Measurements from ENCODE around the gene SF3A2.
"Not testable (repeated sequence)": the region's sequence is repeated elsewhere in the genome, so short reads cannot be mapped to it uniquely, and the experiment has no call there.

Gene SF3A2

DNA sequence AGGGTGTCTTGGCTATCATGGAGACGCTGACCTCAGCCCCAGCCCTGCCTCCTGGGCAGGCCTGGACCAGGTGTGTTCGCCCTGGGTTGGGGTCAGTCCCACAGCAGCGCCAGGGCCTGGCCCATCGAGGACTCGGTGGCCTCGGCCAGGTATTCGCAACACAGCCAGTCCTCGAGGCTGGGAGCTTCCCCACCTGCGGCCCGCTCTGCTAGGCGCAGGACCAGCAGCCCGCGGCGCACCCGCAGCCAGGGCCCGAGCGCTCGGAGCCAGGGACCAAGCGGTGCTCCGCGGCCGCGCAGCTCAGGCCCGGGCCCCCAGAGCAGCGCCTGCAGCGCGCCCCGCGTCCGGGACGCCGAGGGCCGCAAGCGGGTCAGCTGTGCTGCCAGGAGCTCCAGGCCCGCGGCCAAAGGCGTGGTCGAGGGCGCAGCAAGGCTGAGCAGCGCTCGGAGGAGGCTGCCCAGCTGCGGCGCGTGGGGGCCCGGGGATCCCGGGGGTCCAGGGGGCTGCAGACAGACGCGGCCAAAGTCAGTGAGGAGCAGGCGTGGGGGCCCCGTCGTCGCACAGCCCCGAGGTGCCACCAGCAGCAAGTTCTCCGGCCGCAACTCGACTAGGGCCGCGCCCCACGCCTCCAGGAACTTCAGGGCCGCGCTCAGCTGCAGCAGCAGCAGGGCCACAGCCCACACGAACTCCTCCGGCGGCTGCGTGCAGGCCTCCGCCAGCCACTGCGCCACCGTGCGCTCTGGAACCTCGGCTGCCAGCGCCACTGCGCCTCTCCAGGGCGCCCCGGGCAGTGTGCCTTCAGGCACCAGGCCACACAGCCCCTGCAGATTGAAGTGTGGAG, 39.2 kb downstream of the SF3A2 start:
- TF ChIP-seq POLR2AphosphoS5 (IDR thresholded peaks at IDR 0.05; ENCODE audit: low read depth, low read length) (no peak; the same call in 1 of the 2 replicates), TAF1 (IDR thresholded peaks at IDR 0.05; ENCODE audit: low read depth, low read length) (no peak), POLR2A (IDR thresholded peaks at IDR 0.05; ENCODE audit: low read depth, low read length) (no peak), PAX5 (IDR thresholded peaks at IDR 0.05; ENCODE audit: insufficient read depth, low read length, severe bottlenecking) (no peak), SPI1 (IDR thresholded peaks at IDR 0.05; ENCODE audit: low read depth, low read length) (no peak)
- FAIRE-seq: no peak
- DNase-seq (ENCODE audit: insufficient read length, low spot score): no peak

DNA sequence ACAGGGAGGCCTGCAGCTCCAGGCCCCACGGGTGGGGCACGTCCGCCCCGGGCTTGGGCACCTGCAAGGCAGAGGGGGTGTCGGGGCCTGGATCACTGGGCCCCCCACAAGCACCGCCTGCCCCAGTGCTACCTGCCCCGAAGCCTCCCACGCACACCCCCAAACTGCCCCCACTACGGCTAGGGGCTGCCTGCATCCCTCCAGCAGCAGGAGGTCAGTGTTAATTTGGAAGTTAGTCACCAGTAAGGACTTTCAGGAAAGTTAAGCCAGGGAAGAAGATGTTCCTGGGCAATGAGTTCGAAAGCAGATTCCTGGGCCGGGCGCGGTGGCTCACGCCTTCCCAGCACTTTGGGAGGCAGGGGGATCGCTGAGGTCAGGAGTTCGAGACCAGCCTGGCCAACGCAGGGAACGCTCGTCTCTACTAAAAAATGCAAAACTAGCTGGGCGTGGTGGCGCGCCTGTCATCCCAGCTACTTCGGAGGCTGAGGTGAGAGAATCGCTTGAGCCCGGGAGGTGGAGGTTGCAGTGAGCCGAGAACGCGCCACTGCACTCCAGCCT, 39.9 kb downstream of the SF3A2 start:
- DNase-seq (ENCODE audit: insufficient read length, low spot score): no peak
- FAIRE-seq: no peak
- no peak for TF ChIP-seq POLR2A (IDR thresholded peaks at IDR 0.05; ENCODE audit: low read depth, low read length)
- TF ChIP-seq PAX5 (IDR thresholded peaks at IDR 0.05; ENCODE audit: insufficient read depth, low read length, severe bottlenecking): no peak
- no peak for TF ChIP-seq POU2F2 (IDR thresholded peaks at IDR 0.05; ENCODE audit: low read depth, low read length)

DNA sequence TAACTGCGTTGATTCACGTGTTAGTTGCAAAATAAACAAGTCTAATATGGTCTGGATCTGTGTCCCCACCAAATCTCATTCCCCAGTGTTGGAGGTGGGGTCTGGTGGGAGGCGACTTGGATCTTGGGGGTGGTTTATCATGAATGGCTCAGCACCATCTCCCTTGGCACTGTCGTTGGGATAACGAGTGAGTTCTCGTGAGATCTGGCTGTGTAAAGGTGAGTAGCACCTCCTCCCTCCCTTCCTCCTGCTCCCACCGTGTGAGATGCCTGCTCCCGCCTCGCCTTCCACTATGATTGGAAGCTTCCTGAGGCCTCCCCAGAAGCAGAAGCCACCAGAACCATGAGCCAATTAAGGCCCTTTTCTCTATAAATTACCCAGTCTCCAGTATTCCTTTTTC, 40.5 kb downstream of the SF3A2 start:
- peak; percentile 65 for TF ChIP-seq POLR2AphosphoS5 (IDR thresholded peaks at IDR 0.05; ENCODE audit: low read depth, low read length)
- TF ChIP-seq POU2F2 (IDR thresholded peaks at IDR 0.05; ENCODE audit: low read depth, low read length): no peak
- TF ChIP-seq PAX5 (IDR thresholded peaks at IDR 0.05; ENCODE audit: insufficient read depth, low read length, severe bottlenecking): no peak
- FAIRE-seq (no peak), DNase-seq (ENCODE audit: insufficient read length, low spot score) (no peak)

DNA sequence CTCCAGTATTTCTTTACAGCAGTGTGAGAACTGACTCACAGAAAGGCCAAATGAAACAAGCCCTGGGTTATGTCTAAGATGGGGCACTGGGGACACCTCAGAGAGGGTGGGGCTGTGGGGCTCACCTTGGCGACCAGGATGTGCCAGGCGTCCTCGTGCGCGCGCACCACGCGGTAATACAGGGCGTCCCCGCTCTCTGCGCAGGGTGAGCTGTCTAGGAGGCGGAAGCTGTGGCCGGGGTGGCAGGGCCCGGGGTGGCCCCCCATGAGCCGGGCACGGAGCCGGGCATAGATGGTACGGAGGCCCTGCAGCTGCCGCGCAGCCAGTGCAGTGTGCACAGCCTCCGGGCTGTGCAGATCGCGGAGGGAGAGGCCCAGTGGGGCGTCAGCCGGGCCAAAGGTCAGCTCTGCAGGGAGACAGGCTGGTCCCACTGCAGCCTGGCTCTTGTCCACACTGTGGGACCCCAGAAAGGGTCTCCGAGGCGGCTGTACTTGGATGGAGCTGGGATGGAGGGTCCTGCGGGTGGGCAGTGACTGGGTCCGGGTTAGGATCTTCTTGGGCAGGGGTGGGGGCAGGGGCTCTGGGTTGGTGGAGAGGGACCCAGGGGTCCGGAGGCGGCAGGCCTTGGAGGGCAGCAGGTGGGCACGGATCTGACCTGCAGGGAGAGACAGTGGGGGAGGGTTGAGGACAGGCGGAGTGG, 42.0 kb downstream of the SF3A2 start:
- FAIRE-seq (no peak), DNase-seq (ENCODE audit: insufficient read length, low spot score) (no peak)
- TF ChIP-seq PAX5 (IDR thresholded peaks at IDR 0.05; ENCODE audit: insufficient read depth, low read length, severe bottlenecking) (no peak), POLR2AphosphoS5 (IDR thresholded peaks at IDR 0.05; ENCODE audit: low read depth, low read length) (peak; percentile 67; the same call in 1 of the 2 replicates)

DNA sequence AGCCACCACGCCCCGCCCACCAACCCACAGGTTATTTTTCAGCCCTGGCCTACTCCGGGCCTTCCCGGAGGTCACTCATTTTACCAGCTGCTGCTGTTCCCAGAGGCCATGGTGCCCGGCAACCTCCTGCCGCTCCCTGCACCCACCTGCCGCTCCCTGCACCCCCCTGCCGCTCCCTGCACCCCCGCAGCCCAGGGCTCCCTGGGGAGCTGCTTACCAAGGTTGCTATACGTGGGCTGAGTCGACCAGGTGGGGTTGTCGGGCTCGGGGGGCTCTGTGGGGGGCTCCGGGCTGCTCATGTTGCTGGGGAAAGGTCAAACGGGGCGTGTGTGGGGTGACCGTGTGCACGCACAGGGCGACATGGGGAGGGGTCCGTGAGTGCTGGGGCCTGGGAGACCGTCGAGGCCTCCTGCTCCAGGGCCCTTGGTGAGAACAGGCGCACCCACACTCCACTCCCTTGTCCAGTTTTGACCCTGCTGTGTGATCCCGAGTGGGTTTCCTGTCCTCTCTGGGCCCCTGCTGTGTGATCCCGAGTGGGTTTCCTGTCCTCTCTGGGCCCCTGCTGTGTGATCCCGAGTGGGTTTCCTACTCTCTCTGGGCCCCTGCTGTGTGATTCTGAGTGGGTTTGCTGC, 44.1 kb downstream of the SF3A2 start:
- no peak for TF ChIP-seq TAF1 (IDR thresholded peaks at IDR 0.05; ENCODE audit: low read depth, low read length)
- TF ChIP-seq POLR2A (IDR thresholded peaks at IDR 0.05; ENCODE audit: low read depth, low read length): no peak
- TF ChIP-seq SPI1 (IDR thresholded peaks at IDR 0.05; ENCODE audit: low read depth, low read length): no peak
- TF ChIP-seq PAX5 (IDR thresholded peaks at IDR 0.05; ENCODE audit: insufficient read depth, low read length, severe bottlenecking): no peak
- no peak for TF ChIP-seq POU2F2 (IDR thresholded peaks at IDR 0.05; ENCODE audit: low read depth, low read length)
- no peak for TF ChIP-seq POLR2AphosphoS5 (IDR thresholded peaks at IDR 0.05; ENCODE audit: low read depth, low read length)
- no peak for DNase-seq (ENCODE audit: insufficient read length, low spot score)

DNA sequence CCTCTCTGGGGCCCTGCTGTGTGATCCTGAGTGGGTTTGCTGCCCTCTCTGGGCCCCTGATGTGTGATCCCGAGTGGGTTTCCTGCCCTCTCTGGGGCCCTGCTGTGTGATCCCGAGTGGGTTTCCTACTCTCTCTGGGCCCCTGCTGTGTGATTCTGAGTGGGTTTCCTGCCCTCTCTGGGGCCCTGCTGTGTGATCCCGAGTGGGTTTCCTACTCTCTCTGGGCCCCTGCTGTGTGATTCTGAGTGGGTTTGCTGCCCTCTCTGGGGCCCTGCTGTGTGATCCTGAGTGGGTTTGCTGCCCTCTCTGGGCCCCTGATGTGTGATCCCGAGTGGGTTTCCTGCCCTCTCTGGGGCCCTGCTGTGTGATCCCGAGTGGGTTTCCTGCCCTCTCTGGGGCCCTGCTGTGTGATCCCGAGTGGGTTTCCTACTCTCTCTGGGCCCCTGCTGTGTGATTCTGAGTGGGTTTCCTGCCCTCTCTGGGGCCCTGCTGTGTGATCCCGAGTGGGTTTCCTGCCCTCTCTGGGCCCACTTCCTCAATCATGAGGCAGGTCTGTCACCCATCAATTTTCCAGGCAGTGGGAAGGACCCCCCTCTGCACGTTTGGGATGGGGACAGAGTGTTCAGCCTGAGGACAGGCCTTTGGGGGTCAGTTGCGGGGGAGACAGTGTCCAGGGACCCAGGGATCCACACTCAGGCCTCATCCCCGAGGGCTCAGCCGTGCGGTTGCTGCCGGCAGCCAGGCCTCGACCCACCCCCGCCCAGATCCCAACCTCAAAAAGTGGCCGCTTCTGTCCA, 44.8 kb downstream of the SF3A2 start:
- FAIRE-seq; DNase-seq (ENCODE audit: insufficient read length, low spot score): not testable (repeated sequence)
- TF ChIP-seq SPI1 (IDR thresholded peaks at IDR 0.05; ENCODE audit: low read depth, low read length): 0 out of 2 replicates have a peak, but pooled peaks have one; percentile 32

More for the DNA sequence above, 44.1 kb downstream of the SF3A2 start:
- FAIRE-seq: no peak

DNA sequence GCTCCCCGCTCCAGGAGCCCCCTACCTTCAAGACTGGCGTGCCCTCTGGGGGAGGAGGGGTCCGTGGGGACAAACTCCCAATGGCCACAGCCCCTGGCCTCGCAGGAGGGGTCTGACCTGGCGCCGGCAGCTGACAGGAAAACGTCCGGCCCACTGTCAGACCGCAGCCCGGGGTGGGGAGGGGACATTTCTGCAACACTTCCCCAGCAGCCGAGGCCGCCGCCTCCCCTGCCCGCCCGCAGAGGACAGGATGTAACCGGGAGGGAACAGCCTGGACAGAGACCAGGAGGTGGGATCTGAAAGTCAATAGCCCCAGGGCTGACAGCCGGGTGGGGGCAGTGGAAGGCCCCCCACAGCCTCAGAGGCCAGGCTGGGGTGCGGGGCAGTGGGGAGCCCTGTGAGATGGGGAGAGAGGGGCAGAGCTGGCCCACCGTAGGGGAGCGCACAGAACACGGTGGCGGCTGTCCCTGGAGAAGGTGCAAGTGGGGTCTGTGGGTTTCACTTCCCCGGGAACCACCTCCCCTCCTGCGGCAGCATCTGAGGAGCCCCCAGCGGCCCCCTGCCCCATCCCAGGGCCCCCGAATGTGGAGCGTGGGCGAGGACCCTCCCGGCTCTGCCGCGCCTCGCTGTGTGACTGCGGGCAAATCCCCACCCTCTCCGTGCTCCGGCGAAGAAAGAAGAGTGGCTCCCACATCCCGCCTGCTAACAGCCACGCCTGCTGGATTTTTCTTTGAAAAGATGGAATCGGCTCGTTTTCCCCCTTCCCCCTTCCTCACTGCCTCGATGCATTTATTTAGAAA, 45.6 kb downstream of the SF3A2 start, which contains the start of gene PEAK3:
PEAK3 (minus strand) TSS at position 114 of the 800 bp plus-strand sequence. CDS start 1,244 bp downstream, outside the sequence.
- FAIRE-seq (peak; percentile 81), DNase-seq (ENCODE audit: insufficient read length, low spot score) (no peak)
- TF ChIP-seq POLR2AphosphoS5 (IDR thresholded peaks at IDR 0.05; ENCODE audit: low read depth, low read length) (peak; percentile 18; the same call in 1 of the 2 replicates), TAF1 (IDR thresholded peaks at IDR 0.05; ENCODE audit: low read depth, low read length) (no peak), SPI1 (IDR thresholded peaks at IDR 0.05; ENCODE audit: low read depth, low read length) (peak; percentile 43), POU2F2 (IDR thresholded peaks at IDR 0.05; ENCODE audit: low read depth, low read length) (no peak), POLR2A (IDR thresholded peaks at IDR 0.05; ENCODE audit: low read depth, low read length) (no peak), PAX5 (IDR thresholded peaks at IDR 0.05; ENCODE audit: insufficient read depth, low read length, severe bottlenecking) (no peak)

DNA sequence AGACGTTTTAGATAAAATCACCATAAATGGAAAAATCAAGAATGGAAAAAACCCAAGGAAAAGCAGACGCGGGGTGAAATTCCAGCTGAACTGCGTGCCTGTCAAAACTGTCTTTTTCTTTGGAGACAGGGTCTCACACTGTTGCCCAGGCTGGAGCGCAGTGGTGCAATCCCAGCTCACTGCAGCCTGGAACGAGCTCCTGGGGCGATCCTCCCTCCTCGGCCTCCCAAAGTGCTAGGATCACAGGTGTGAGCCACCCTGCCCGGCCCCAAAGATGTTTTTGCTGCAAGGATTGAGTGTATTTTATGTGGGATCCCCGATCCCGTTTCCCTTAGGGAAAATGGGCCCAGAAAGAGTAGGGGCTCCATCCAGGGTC, 46.2 kb downstream of the SF3A2 start:
- TF ChIP-seq PAX5 (IDR thresholded peaks at IDR 0.05; ENCODE audit: insufficient read depth, low read length, severe bottlenecking): no peak
- TF ChIP-seq POU2F2 (IDR thresholded peaks at IDR 0.05; ENCODE audit: low read depth, low read length): no peak
- no peak for TF ChIP-seq POLR2AphosphoS5 (IDR thresholded peaks at IDR 0.05; ENCODE audit: low read depth, low read length)
- no peak for TF ChIP-seq SPI1 (IDR thresholded peaks at IDR 0.05; ENCODE audit: low read depth, low read length)
- no peak for TF ChIP-seq POLR2A (IDR thresholded peaks at IDR 0.05; ENCODE audit: low read depth, low read length)
- TF ChIP-seq TAF1 (IDR thresholded peaks at IDR 0.05; ENCODE audit: low read depth, low read length): no peak
- DNase-seq (ENCODE audit: insufficient read length, low spot score) (no peak), FAIRE-seq (no peak)

Data from GM12891 (cell line).